Jurkat, Clone E6-1 (cell line): ENCODE data around the gene PLXNC1. TPM values are rescaled to one million over a fixed set of nuclear protein-coding genes. Genes with fewer than 3 reads are reported as not detected.

Source experiments
- DNase-seq: peaks from one replicate; pipeline ENCODE4 v3.0.0-alpha.2; 2011; ENCODE audit warnings: low read depth, low spot score
- H3K4me3 ChIP-seq: 2 replicates; pipeline ENCODE4 v1.5.1; 2011; ENCODE audit warnings: mild to moderate bottlenecking, low read length, control low read depth, moderate library complexity
- polyA plus RNA-seq: library from polyadenylated mRNA; unstranded; fragments of >200 nt; gene quantifications from one replicate; pipeline ENCODE4 v1.2.1, GENCODE V29; 2012; ENCODE audit warnings: missing spikeins; ENCODE audit not compliant: insufficient read length, insufficient read depth

Gene PLXNC1
- polyA plus RNA-seq: 1.5 TPM

GRCh38 chr12:94147991-94148738 lies at the start of gene PLXNC1:
Gene PLXNC1, plus strand, starts transcription at chr12:94148577. Its CDS starts 395 bp downstream, at chr12:94148972.
- DNase-seq: peak; percentile 45

GRCh38 chr12:94099191-94099590 lies 49.2 kb upstream of the PLXNC1 start:
- no peak for DNase-seq
- H3K4me3 ChIP-seq: no peak overlapping the region

More at GRCh38 chr12:94147991-94148738, at the start of gene PLXNC1:
- peak within 1 kb of the TSS; percentile 46 for H3K4me3 ChIP-seq

- H3K4me3 ChIP-seq: no peak overlapping the region
- peak; percentile 77 for DNase-seq
These were observed 48.7 kb upstream of the PLXNC1 start for GRCh38 chr12:94099632-94100031.

GRCh38 chr12:94100211-94100627 lies 48.2 kb upstream of the PLXNC1 start:
- H3K4me3 ChIP-seq: no peak overlapping the region
- DNase-seq: peak; percentile 35

GRCh38 chr12:94100990-94101737 lies 47.2 kb upstream of the PLXNC1 start:
- peak; percentile 43 for DNase-seq
- H3K4me3 ChIP-seq: peak overlapping the region; percentile 59

GRCh38 chr12:94101738-94102660 lies 46.4 kb upstream of the PLXNC1 start:
- DNase-seq: peak; percentile 83
- H3K4me3 ChIP-seq: peak overlapping the region; percentile 59

GRCh38 chr12:94103986-94104385 lies 44.4 kb upstream of the PLXNC1 start:
- no peak for DNase-seq
- H3K4me3 ChIP-seq: no peak overlapping the region

GRCh38 chr12:94107910-94108309 lies 40.5 kb upstream of the PLXNC1 start:
- no peak for DNase-seq
- H3K4me3 ChIP-seq: no peak overlapping the region

GRCh38 chr12:94109160-94109559 lies 39.2 kb upstream of the PLXNC1 start:
- no peak overlapping the region for H3K4me3 ChIP-seq
- DNase-seq: no peak

- no peak for DNase-seq
- H3K4me3 ChIP-seq: no peak overlapping the region
These were observed 38.1 kb upstream of the PLXNC1 start for GRCh38 chr12:94110258-94110657.

GRCh38 chr12:94111302-94111701 lies 37.1 kb upstream of the PLXNC1 start:
- no peak overlapping the region for H3K4me3 ChIP-seq
- no peak for DNase-seq

- H3K4me3 ChIP-seq: no peak overlapping the region
- no peak for DNase-seq
These were observed 36.3 kb upstream of the PLXNC1 start for GRCh38 chr12:94112121-94112520.

GRCh38 chr12:94114166-94114565 lies 34.2 kb upstream of the PLXNC1 start:
- H3K4me3 ChIP-seq: no peak overlapping the region
- no peak for DNase-seq

- DNase-seq: no peak
These were observed 32.2 kb upstream of the PLXNC1 start for GRCh38 chr12:94116191-94116590.

GRCh38 chr12:94121886-94122285 lies 26.5 kb upstream of the PLXNC1 start:
- no peak for DNase-seq
- no peak overlapping the region for H3K4me3 ChIP-seq

More at GRCh38 chr12:94116191-94116590, 32.2 kb upstream of the PLXNC1 start:
- H3K4me3 ChIP-seq: no peak overlapping the region

- no peak overlapping the region for H3K4me3 ChIP-seq
- DNase-seq: no peak
These were observed 25.8 kb upstream of the PLXNC1 start for GRCh38 chr12:94122591-94122990.

- no peak for DNase-seq
- no peak overlapping the region for H3K4me3 ChIP-seq
These were observed 25.2 kb upstream of the PLXNC1 start for GRCh38 chr12:94123127-94123526.

- H3K4me3 ChIP-seq: no peak overlapping the region
- no peak for DNase-seq
These were observed 22.3 kb upstream of the PLXNC1 start for GRCh38 chr12:94126067-94126466.
